Erythroblast (primary cell): ENCODE results near the gene TNNT2.

Experiments
- GATA1 ChIP-seq: IDR thresholded peaks from 2 replicates; pipeline ENCODE4 v1.6.1; 2011; ENCODE audit warnings: low read depth, mild to moderate bottlenecking, control low read depth, low read length, moderate library complexity
- POLR2A ChIP-seq: IDR thresholded peaks from 2 replicates; pipeline ENCODE4 v1.6.1; 2011; ENCODE audit warnings: mild to moderate bottlenecking, low read length

- TF ChIP-seq POLR2A (no peak), GATA1 (no peak)
These were observed at the start of gene TNNT2 for GRCh38 chr1:201377611-201378092.
